PFSK-1 (cell line): ENCODE results near the gene NECAB2.

Experiments
- POLR2AphosphoS5 ChIP-seq: IDR thresholded peaks from 2 replicates; pipeline ENCODE4 v1.6.1; 2012; ENCODE audit warnings: low read depth, mild to moderate bottlenecking, control low read depth, low read length, moderate library complexity
- SIN3A ChIP-seq: IDR thresholded peaks from 2 replicates; pipeline ENCODE4 v1.6.1; 2012; ENCODE audit warnings: mild to moderate bottlenecking, low read length, moderate library complexity, borderline replicate concordance; ENCODE audit not compliant: insufficient read depth
- TAF1 ChIP-seq: IDR thresholded peaks from 2 replicates; pipeline ENCODE4 v1.6.1; 2012; ENCODE audit warnings: low read length, control low read depth, borderline replicate concordance; ENCODE audit not compliant: insufficient read depth
- TF ChIP-seq, protein P1 (sequence below), 2 experiments: IDR thresholded peaks; 2 replicates each; pipeline versions ENCODE4 v1.6.1 to v1.8.0; 2011 to 2012; ENCODE audit warnings: low read depth in 2 of 2, low read length in 2 of 2, control low read depth in 1 of 2, inconsistent platforms in 1 of 2, mild to moderate bottlenecking in 1 of 2, moderate library complexity in 1 of 2; ENCODE audit not compliant: insufficient read depth in 1 of 2

GRCh38 chr16:83973077-83973476 lies 5.0 kb downstream of the NECAB2 start:
- no peak for TF ChIP-seq POLR2AphosphoS5
- no peak for TF ChIP-seq TAF1
- TF ChIP-seq, protein P1, sequence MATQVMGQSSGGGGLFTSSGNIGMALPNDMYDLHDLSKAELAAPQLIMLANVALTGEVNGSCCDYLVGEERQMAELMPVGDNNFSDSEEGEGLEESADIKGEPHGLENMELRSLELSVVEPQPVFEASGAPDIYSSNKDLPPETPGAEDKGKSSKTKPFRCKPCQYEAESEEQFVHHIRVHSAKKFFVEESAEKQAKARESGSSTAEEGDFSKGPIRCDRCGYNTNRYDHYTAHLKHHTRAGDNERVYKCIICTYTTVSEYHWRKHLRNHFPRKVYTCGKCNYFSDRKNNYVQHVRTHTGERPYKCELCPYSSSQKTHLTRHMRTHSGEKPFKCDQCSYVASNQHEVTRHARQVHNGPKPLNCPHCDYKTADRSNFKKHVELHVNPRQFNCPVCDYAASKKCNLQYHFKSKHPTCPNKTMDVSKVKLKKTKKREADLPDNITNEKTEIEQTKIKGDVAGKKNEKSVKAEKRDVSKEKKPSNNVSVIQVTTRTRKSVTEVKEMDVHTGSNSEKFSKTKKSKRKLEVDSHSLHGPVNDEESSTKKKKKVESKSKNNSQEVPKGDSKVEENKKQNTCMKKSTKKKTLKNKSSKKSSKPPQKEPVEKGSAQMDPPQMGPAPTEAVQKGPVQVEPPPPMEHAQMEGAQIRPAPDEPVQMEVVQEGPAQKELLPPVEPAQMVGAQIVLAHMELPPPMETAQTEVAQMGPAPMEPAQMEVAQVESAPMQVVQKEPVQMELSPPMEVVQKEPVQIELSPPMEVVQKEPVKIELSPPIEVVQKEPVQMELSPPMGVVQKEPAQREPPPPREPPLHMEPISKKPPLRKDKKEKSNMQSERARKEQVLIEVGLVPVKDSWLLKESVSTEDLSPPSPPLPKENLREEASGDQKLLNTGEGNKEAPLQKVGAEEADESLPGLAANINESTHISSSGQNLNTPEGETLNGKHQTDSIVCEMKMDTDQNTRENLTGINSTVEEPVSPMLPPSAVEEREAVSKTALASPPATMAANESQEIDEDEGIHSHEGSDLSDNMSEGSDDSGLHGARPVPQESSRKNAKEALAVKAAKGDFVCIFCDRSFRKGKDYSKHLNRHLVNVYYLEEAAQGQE (IDR thresholded peaks at IDR 0.05; ENCODE audit: insufficient read depth in 1 of 2, low read depth in 2 of 2, low read length in 2 of 2), result no peak
- TF ChIP-seq SIN3A, result no peak
